Measurements from ENCODE around the gene HDGF. TPM values are rescaled to one million over a fixed set of nuclear protein-coding genes. Genes with fewer than 3 reads are reported as not detected.

HDGF gene
- total and polyA plus RNA-seq, 9 of the 15 experiments (the other 6 are each of a cell fraction or from before 2014, with no cell fraction given) = 38.8 to 601 (median 400) TPM

DNA sequence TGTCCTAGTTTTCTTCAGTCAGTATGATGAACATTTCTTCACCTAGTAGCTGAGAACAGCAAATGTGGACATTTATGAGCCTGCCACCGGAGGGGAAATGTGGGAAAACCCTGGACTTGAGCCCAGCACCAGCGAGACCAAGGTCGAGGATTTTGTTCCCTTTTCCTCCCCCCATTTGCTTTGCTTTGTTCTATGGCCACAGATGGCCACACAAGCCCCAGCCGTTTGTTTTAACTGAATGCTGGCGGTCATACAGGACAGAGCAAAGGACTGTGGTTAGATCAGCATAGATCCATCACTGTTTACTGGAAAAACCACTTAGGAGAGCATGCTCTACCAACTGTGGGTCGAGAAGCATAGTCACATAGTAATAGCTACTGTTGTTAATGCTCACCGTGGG is 44.3 kb upstream of the HDGF start (continued):
- TF ChIP-seq HDAC6 (IDR thresholded peaks at IDR 0.05; ENCODE audit: low read depth, low read length) (no peak), FOSL1 (tag; conservative IDR thresholded peaks at IDR 0.05) (no peak), BCOR (IDR thresholded peaks at IDR 0.05) (no peak), MCM5 (IDR thresholded peaks at IDR 0.05; ENCODE audit: low read depth) (no peak), NFIC (IDR thresholded peaks at IDR 0.05) (no peak), SNRNP70 (optimal IDR thresholded peaks at IDR 0.05; ENCODE audit: low read depth, low read length) (no peak), ZNF830 (CRISPR knock-in tag; IDR thresholded peaks at IDR 0.05) (no peak), HNRNPLL (IDR thresholded peaks at IDR 0.05; ENCODE audit: low read depth, low read length, poor library complexity, severe bottlenecking) (no peak)
- TF ChIP-seq, protein P1, sequence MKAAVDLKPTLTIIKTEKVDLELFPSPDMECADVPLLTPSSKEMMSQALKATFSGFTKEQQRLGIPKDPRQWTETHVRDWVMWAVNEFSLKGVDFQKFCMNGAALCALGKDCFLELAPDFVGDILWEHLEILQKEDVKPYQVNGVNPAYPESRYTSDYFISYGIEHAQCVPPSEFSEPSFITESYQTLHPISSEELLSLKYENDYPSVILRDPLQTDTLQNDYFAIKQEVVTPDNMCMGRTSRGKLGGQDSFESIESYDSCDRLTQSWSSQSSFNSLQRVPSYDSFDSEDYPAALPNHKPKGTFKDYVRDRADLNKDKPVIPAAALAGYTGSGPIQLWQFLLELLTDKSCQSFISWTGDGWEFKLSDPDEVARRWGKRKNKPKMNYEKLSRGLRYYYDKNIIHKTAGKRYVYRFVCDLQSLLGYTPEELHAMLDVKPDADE (conservative IDR thresholded peaks at IDR 0.05; ENCODE audit: control insufficient read depth, low read depth, low read length) = no peak
- TF ChIP-seq, protein P2, sequence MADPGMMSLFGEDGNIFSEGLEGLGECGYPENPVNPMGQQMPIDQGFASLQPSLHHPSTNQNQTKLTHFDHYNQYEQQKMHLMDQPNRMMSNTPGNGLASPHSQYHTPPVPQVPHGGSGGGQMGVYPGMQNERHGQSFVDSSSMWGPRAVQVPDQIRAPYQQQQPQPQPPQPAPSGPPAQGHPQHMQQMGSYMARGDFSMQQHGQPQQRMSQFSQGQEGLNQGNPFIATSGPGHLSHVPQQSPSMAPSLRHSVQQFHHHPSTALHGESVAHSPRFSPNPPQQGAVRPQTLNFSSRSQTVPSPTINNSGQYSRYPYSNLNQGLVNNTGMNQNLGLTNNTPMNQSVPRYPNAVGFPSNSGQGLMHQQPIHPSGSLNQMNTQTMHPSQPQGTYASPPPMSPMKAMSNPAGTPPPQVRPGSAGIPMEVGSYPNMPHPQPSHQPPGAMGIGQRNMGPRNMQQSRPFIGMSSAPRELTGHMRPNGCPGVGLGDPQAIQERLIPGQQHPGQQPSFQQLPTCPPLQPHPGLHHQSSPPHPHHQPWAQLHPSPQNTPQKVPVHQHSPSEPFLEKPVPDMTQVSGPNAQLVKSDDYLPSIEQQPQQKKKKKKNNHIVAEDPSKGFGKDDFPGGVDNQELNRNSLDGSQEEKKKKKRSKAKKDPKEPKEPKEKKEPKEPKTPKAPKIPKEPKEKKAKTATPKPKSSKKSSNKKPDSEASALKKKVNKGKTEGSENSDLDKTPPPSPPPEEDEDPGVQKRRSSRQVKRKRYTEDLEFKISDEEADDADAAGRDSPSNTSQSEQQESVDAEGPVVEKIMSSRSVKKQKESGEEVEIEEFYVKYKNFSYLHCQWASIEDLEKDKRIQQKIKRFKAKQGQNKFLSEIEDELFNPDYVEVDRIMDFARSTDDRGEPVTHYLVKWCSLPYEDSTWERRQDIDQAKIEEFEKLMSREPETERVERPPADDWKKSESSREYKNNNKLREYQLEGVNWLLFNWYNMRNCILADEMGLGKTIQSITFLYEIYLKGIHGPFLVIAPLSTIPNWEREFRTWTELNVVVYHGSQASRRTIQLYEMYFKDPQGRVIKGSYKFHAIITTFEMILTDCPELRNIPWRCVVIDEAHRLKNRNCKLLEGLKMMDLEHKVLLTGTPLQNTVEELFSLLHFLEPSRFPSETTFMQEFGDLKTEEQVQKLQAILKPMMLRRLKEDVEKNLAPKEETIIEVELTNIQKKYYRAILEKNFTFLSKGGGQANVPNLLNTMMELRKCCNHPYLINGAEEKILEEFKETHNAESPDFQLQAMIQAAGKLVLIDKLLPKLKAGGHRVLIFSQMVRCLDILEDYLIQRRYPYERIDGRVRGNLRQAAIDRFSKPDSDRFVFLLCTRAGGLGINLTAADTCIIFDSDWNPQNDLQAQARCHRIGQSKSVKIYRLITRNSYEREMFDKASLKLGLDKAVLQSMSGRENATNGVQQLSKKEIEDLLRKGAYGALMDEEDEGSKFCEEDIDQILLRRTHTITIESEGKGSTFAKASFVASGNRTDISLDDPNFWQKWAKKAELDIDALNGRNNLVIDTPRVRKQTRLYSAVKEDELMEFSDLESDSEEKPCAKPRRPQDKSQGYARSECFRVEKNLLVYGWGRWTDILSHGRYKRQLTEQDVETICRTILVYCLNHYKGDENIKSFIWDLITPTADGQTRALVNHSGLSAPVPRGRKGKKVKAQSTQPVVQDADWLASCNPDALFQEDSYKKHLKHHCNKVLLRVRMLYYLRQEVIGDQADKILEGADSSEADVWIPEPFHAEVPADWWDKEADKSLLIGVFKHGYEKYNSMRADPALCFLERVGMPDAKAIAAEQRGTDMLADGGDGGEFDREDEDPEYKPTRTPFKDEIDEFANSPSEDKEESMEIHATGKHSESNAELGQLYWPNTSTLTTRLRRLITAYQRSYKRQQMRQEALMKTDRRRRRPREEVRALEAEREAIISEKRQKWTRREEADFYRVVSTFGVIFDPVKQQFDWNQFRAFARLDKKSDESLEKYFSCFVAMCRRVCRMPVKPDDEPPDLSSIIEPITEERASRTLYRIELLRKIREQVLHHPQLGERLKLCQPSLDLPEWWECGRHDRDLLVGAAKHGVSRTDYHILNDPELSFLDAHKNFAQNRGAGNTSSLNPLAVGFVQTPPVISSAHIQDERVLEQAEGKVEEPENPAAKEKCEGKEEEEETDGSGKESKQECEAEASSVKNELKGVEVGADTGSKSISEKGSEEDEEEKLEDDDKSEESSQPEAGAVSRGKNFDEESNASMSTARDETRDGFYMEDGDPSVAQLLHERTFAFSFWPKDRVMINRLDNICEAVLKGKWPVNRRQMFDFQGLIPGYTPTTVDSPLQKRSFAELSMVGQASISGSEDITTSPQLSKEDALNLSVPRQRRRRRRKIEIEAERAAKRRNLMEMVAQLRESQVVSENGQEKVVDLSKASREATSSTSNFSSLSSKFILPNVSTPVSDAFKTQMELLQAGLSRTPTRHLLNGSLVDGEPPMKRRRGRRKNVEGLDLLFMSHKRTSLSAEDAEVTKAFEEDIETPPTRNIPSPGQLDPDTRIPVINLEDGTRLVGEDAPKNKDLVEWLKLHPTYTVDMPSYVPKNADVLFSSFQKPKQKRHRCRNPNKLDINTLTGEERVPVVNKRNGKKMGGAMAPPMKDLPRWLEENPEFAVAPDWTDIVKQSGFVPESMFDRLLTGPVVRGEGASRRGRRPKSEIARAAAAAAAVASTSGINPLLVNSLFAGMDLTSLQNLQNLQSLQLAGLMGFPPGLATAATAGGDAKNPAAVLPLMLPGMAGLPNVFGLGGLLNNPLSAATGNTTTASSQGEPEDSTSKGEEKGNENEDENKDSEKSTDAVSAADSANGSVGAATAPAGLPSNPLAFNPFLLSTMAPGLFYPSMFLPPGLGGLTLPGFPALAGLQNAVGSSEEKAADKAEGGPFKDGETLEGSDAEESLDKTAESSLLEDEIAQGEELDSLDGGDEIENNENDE (IDR thresholded peaks at IDR 0.05; ENCODE audit: low read depth, low read length) = no peak
- TF ChIP-seq, protein P3, sequence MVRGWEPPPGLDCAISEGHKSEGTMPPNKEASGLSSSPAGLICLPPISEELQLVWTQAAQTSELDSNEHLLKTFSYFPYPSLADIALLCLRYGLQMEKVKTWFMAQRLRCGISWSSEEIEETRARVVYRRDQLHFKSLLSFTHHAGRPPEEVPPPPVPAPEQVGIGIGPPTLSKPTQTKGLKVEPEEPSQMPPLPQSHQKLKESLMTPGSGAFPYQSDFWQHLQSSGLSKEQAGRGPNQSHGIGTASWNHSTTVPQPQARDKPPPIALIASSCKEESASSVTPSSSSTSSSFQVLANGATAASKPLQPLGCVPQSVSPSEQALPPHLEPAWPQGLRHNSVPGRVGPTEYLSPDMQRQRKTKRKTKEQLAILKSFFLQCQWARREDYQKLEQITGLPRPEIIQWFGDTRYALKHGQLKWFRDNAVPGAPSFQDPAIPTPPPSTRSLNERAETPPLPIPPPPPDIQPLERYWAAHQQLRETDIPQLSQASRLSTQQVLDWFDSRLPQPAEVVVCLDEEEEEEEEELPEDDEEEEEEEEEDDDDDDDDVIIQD (CRISPR knock-in tag; IDR thresholded peaks at IDR 0.05) = no peak

Data from K562 (cell line).